Activated naive CD4-positive, alpha-beta T cell treated with anti-CD3 and anti-CD28 coated beads, Interleukin-2, amount 10 ng/mL, durations not matched to agents 5 hours and 36 hours (primary cell): Measurements from ENCODE around the gene KRTAP12-1. TPM values are rescaled to one million over a fixed set of nuclear protein-coding genes. Genes with fewer than 3 reads are reported as not detected.

Experiments
- total RNA-seq, 2 experiments: library from RNA; stranded (reverse); gene quantifications; one replicate each; pipeline ENCODE4 v1.2.3, GENCODE V29; 2021

Gene KRTAP12-1, protein sequence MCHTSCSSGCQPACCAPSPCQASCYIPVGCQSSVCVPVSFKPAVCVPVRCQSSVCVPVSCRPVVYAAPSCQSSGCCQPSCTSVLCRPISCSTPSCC
- not detected for total RNA-seq

DNA sequence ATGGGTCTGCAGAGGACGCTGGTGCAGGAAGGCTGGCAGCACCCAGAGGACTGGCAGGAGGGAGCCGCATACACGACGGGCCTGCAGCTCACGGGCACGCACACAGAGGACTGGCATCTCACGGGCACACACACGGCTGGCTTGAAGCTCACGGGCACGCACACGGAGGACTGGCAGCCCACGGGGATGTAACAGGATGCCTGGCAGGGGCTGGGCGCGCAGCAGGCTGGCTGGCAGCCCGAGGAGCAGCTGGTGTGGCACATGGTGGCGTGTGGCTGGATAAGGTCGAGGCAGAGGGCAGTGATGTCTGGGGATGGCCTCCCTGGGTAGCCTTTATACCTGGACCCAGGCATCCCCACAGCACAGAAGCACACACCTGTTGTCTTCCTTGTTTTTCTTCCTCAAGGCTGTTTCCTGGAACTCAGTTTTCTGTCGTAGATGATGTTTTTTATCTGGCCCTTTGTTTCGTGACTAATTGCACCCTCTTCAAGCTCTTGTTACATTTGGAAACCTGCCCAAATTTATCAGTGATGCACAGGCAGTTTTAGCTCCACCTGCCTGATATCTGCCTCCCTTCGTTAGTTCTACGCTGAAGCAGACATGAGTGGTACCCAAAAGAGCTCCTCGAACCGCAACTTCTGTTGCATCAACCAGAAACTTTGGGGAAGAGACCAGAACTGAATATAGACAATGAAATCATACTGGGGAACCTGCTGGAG, at the start of gene KRTAP12-1:
KRTAP12-1 (minus strand) TSS at position 303 of the 719 bp plus-strand sequence; CDS start at position 263, 40 bp downstream.

DNA sequence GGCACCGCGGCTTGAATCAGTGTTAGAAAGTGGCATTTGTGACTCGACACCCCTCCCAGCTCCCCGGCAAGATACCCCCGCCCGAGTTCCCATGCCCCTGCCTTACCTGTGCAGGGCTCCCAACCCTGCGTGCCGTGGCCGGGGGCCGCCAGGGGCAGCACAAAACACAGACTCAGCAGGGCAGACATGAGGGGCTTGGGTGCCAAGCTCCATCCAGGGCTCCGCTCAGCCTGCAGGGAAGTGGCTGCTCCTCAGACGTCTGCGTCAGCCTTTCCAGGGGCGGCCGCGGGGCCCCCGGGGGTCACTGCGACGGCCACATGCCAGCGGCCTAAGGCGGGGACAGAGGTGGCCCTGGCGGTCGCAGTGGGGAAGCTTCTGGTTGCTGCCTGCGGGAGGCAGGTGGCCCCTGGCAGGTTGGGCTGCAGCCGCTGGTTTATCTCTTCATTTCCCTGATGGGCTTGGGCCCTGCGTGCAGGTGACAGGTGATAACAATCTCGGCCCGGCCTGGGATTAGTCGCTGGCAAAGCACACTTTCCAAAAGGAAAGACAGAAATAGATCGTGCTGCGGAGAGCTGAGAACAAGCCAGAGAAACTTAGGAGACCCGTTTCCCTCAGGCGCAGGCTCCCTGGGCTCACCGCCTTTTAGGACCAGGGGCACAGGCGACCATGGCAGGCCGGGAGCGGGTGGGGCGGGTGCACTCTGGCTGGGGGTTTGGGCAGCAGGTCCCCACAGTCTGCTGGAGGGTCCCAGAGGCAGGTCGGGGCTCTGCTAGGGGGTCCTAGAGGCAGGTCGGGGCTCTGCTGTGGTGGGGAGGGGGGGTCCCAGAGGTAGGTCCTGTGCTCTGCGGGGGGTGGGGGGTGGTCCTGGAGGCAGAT, 29.6 kb upstream of the KRTAP12-1 start, which contains the start of gene TSPEAR:
TSPEAR (minus strand) TSS at position 246 of the 876 bp plus-strand sequence; CDS start at position 188, 58 bp downstream.

DNA sequence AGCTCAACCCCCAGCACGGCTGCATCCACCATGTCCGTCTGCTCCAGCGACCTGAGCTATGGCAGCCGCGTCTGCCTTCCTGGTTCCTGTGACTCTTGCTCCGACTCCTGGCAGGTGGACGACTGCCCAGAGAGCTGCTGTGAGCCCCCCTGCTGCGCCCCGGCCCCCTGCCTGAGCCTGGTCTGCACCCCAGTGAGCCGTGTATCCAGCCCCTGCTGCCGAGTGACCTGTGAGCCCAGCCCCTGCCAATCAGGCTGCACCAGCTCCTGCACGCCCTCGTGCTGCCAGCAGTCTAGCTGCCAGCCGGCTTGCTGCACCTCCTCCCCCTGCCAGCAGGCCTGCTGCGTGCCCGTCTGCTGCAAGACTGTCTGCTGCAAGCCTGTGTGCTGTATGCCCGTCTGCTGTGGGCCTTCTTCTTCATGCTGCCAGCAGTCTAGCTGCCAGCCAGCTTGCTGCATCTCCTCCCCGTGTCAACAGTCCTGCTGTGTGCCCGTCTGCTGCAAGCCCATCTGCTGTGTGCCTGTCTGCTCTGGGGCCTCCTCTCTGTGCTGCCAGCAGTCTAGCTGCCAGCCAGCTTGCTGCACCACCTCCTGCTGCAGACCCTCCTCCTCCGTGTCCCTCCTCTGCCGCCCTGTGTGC, 15.3 kb upstream of the KRTAP12-1 start, which contains the start of gene KRTAP10-12:
KRTAP10-12 (plus strand) TSS at position 1 of the 639 bp plus-strand sequence; CDS start at position 31, 30 bp downstream.

DNA sequence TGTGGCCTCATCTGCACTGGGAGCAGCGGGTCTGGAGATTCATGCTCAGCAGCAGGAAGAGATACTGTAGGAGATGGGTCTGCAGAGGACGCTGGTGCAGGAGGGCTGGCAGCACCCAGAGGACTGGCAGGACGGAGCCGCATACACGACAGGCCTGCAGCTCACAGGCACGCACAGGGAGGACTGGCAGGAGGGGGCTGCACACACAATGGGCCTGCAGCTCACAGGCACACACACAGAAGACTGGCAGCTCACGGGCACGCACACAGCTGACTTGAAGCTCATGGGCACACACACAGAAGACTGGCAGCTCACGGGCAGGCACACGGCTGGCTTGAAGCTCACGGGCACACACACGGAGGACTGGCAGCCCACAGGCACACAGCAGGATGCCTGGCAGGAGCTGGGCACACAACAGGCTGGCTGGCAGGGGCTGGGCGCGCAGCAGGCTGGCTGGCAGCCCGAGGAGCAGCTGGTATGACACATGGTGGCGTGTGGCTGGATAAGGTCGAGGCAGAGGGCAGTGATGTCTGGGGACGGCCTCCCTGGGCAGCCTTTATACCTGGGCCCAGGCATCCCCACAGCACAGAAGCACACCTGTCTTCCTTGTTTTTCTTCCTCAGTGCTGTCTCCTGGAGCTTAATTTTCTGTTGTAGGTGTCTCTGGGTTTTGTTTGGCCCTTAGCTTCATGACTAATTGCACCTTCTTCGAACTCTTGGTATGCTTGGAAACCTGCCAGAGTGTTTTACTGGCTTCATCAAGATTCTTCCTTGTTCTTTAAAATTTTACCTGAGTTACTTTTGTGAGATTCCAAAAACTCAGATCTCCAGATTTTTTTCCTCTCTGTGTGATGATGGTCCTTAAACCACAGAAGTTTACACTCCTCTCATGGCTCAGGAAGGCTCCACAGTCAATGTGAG, 15.3 kb downstream of the KRTAP12-1 start, which contains the start of gene KRTAP12-2:
KRTAP12-2 (minus strand) TSS at position 527 of the 920 bp plus-strand sequence; CDS start at position 486, 41 bp downstream.

DNA sequence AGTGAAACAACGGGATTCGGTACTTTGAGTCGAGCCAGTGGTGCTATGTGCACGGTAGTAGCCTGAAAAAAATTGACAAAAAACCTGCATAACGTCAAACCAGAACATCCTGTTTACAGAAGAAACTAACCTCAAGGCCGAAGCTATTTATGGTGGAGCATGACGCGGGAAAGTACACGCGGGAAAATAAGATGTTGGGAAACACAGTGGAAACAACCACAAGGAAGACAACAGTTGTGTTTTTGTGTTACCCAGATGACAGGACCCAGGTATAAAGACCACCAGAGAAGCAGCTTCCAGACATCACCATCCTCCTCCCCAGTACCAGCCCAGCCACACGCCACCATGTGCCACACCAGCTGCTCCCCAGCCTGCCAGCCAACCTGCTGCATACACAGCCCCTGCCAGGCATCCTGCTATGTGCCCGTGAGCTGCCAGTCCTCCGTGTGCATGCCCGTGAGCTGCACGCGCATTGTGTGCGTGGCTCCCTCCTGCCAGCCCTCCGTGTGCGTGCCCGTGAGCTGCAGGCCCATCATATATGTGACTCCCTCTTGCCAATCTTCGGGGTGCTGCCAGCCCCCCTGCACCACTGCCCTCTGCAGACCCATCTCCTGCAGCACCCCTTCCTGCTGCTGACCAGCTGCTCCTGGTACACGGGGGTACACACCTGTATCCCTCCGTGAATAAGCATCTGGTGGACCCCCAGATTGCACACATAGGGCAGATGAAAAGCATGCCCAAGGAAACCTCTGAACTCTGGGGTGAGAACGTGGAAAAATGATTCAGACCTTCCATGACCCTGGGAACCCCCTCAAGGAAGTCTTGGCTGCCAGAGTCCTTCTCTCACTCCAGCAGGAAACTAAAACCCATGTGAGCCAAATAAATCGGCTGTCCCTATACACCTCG, 24.1 kb downstream of the KRTAP12-1 start, which contains the start of gene KRTAP12-3:
KRTAP12-3 (plus strand) TSS at position 298 of the 906 bp plus-strand sequence; CDS start at position 346, 48 bp downstream.

DNA sequence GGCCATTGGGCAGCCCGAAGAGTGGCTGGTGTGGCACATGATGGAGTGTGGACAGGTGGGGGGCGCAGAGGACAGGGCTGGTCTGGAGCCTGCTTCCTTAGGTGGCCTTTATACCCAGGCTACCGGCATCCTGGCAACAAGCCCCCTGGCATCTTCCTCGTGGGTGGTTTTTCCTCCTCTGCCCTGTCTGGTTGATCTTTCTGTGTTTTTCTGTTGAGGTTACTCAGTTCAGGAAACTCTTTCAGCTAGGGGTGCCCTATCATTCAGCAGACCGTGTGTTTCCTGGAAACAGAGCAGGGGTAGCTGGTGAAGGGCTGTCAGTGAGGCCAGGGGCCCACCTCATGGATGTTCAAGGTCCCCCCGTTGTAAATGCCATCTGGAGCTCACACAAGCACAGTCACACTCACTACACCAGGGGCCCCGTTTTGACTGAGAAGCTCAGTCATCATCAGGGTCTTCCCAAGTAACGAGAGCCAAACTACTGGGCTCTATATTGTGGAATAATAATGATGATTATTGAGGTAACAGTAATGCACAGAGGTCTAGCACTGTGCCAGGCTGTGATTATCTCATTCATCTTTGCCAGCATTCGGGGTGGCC, 27.3 kb downstream of the KRTAP12-1 start, which contains the start of gene KRTAP12-4:
KRTAP12-4 (minus strand) TSS at position 84 of the 600 bp plus-strand sequence; CDS start at position 39, 45 bp downstream.

DNA sequence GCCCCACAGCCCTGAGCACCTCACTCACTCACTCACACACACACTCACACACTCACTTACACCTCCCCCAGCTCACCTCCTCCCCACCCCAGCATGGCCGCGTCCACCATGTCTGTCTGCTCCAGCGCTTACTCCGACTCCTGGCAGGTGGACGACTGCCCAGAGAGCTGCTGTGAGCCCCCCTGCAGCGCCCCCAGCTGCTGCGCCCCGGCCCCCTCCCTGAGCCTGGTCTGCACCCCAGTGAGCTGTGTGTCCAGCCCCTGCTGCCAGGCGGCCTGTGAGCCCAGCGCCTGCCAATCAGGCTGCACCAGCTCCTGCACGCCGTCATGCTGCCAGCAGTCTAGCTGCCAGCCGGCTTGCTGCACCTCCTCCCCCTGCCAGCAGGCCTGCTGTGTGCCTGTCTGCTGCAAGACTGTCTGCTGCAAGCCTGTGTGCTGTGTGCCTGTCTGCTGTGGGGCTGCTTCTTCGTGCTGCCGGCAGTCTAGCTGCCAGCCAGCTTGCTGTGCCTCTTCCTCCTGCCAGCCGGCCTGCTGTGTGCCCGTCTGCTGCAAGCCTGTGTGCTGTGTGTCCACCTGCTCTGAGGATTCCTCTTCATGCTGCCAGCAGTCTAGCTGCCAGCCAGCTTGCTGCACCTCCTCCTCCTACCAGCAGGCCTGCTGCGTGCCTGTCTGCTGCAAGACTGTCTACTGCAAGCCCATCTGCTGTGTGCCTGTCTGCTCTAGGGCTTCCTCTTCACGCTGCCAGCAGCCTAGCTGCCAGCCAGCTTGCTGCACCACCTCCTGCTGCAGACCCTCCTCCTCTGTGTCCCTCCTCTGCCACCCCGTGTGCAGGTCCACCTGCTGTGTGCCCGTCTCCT, 35.4 kb downstream of the KRTAP12-1 start, which contains the start of gene KRTAP10-11:
KRTAP10-11 (plus strand) TSS at position 49 of the 856 bp plus-strand sequence; CDS start at position 94, 45 bp downstream.

DNA sequence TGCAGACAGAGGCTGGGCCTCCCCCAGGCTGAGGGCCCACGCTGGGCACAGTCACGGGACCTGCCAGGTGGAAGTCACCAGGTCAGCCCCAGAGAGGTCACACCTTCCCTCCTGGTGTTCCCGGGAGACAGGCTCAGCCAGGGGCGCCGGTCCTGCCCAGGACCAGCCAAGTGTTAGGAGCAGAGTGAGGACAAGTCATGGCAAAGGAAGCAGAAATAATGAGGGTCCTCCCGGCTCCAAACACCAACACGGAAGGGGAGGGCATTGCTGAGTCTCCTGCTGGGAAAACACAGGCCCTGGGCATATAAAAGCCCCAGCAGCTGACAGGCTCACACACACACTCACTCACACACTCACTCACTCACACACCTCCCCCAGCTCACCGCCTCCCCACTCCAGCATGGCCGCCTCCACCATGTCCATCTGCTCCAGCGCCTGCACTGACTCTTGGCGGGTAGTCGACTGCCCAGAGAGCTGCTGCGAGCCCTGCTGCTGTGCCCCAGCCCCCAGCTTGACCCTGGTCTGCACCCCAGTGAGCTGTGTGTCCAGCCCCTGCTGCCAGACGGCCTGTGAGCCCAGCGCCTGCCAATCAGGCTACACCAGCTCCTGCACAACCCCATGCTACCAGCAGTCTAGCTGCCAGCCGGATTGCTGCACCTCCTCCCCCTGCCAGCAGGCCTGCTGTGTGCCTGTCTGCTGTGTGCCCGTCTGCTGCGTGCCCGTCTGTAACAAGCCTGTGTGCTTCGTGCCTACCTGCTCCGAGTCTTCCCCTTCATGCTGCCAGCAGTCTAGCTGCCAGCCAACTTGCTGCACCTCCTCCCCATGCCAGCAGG, 44.7 kb downstream of the KRTAP12-1 start, which contains the start of gene KRTAP10-10:
KRTAP10-10 (plus strand) TSS at position 339 of the 833 bp plus-strand sequence; CDS start at position 401, 62 bp downstream.

Other genes starting within 250 kb of the KRTAP12-1 start
- 1 to 10 TPM; 4.0 to 4.2 TPM for gene LRRC3, start 226.7 kb downstream of the KRTAP12-1 start, total RNA-seq
- not detected for gene KRTAP10-1, start 142.0 kb downstream of the KRTAP12-1 start, total RNA-seq
- not detected for gene KRTAP10-2, start 130.7 kb downstream of the KRTAP12-1 start, total RNA-seq
- gene KRTAP10-3, start 123.4 kb downstream of the KRTAP12-1 start, total RNA-seq, result not detected
- gene KRTAP10-4, start 108.4 kb downstream of the KRTAP12-1 start, total RNA-seq, result not detected
- not detected for gene KRTAP10-5, start 101.6 kb downstream of the KRTAP12-1 start, total RNA-seq
- not detected for gene KRTAP10-6, start 89.7 kb downstream of the KRTAP12-1 start, total RNA-seq
- not detected for gene KRTAP10-7, start 81.6 kb downstream of the KRTAP12-1 start, total RNA-seq
- not detected for gene KRTAP10-8, start 70.1 kb downstream of the KRTAP12-1 start, total RNA-seq
- not detected for gene KRTAP10-9, start 55.1 kb downstream of the KRTAP12-1 start, total RNA-seq
- not detected for gene KRTAP10-10, start 44.8 kb downstream of the KRTAP12-1 start, total RNA-seq
- gene KRTAP10-11, start 35.7 kb downstream of the KRTAP12-1 start, total RNA-seq, result not detected
- gene KRTAP12-4, start 27.5 kb downstream of the KRTAP12-1 start, total RNA-seq, result not detected
- gene KRTAP12-3, start 24.2 kb downstream of the KRTAP12-1 start, total RNA-seq, result not detected
- gene KRTAP12-2, start 15.2 kb downstream of the KRTAP12-1 start, total RNA-seq, result not detected
- not detected for gene KRTAP10-12, start 15.0 kb upstream of the KRTAP12-1 start, total RNA-seq
- not detected for gene TSPEAR, start 29.4 kb upstream of the KRTAP12-1 start, total RNA-seq
- 100 to 1,000 TPM in 1 of 2 experiments, 10 to 100 TPM in 1; 90.1 to 104 TPM for gene UBE2G2, start 119.7 kb upstream of the KRTAP12-1 start, total RNA-seq
- gene SUMO3, start 135.9 kb upstream of the KRTAP12-1 start, total RNA-seq, result 10 to 100 TPM; 77.5 to 83.7 TPM
- gene PTTG1IP, start 191.5 kb upstream of the KRTAP12-1 start, total RNA-seq, result 10 to 100 TPM; 74.7 to 79.3 TPM
- 100 to 1,000 TPM; 565 to 569 TPM for gene ITGB2, start 238.7 kb upstream of the KRTAP12-1 start, total RNA-seq